ENCODE results near the gene UNCX.
"Not testable (repeated sequence)": the region's sequence is repeated elsewhere in the genome, so short reads cannot be mapped to it uniquely, and the experiment has no call there.

UNCX gene

DNA sequence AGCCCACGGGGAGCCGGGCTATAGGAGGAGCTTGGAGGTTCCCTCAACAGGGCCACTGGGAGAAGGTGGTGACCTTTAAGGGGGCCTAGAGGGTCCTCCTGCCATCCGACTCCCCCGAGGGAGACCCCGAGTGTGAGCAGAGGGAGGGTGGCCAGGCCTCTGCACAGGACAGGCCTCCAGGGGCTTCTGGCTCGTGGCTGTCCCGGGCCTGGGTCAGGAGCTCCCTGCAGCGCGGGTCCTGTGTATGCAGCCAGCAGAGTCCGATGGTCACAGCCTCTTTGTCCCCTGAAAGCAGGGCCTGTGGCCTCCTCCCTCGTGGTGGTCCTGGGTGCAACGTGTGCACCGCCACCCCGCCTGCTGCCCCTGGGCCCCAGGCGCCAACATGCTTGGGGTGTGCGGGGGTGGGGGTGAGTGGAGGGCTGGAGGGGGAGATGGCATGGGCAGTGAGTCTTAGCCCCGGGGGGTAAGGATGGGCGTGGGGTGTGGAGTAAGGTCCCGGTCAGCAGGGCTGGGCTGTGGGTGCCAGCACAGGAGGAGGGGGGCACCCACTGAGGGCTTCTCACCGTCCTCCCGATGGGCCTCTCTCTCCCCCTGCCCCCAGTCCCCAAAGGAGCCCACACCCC, 27.1 kb downstream of the UNCX start:
- DNase-seq, result no peak

DNA sequence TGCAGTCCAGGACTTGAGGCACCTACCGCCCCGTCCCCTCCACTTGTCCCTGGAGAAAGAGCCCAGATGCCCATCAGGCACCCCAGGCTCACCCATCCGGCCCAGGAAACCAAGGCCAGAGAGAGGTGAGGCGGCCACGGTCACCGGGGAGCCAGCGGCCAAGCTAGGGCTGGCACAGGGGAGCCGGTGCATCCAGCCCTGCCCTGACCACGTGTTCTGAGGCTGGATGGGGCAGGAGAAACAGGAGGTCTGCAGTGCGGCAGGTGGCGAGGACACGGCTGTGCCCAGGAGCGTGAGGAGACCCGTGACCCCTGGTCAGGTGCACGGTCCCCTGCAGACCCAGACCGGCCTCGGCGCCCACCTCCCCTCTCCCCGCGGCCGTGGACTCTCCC, 27.6 kb downstream of the UNCX start:
- no peak for DNase-seq

DNA sequence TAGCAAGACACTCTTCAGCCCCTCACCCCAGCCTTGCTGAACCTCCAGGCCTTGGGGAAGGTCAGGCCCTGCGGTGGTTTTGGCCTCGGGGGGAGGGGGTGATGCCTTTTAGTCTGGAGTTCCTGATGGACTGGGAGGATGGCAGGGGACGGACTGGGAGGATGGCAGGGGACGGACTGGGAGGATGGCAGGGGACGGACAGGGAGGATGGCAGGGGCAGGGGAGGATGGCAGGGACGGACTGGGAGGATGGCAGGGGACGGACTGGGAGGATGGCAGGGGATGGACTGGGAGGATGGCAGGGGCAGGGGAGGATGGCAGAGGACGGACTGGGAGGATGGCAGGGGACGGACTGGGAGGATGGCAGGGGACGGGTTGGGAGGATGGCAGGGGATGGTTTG, 28.4 kb downstream of the UNCX start:
- not testable (repeated sequence) for DNase-seq

DNA sequence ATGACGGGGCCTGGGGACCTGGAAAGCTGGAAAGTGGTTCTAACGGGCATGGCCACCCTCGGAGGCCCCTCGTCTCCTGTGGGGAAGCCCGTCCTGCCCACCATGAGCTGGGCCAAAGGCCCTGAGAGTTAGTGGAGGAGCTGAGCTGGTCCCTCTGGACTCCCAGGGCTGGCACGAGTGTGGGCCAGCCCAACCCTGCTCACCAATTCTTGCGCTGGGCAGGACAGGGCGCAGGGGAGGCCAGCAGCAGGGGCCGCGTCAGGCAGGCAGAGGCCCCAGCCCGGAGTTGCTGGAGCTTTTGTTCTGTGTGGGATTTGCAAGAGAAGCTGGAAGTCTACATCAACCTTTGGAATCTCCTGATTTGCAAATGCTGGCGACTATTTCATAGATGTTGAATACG, 29.8 kb downstream of the UNCX start:
- DNase-seq, result no peak

DNA sequence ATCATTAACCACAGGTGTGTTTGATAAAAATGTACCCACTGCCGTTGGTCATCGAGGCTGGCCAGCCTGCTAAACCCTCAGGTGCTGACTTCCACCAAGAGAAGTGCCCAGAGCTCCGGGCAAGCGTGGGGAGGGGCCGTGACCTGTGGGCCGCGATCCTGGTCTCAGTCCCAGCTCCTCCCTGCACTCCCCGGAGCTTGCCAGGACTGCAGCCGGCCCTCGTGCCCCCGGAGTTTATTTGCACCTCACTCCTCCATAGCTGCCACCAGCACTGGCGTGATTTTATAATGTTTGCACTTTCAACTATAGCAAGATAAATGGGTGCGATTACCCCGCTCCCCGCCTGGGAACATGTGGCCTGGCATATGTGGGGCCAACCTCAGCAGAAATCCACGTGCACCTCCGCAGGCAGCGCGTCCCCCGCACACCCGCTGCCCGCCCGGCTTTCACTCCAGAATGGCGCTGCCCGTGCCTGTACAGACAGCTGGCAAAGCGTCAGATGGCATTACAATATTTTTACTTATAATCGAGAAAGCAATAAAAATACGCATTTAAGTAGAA, 30.8 kb downstream of the UNCX start:
- DNase-seq, result no peak

DNA sequence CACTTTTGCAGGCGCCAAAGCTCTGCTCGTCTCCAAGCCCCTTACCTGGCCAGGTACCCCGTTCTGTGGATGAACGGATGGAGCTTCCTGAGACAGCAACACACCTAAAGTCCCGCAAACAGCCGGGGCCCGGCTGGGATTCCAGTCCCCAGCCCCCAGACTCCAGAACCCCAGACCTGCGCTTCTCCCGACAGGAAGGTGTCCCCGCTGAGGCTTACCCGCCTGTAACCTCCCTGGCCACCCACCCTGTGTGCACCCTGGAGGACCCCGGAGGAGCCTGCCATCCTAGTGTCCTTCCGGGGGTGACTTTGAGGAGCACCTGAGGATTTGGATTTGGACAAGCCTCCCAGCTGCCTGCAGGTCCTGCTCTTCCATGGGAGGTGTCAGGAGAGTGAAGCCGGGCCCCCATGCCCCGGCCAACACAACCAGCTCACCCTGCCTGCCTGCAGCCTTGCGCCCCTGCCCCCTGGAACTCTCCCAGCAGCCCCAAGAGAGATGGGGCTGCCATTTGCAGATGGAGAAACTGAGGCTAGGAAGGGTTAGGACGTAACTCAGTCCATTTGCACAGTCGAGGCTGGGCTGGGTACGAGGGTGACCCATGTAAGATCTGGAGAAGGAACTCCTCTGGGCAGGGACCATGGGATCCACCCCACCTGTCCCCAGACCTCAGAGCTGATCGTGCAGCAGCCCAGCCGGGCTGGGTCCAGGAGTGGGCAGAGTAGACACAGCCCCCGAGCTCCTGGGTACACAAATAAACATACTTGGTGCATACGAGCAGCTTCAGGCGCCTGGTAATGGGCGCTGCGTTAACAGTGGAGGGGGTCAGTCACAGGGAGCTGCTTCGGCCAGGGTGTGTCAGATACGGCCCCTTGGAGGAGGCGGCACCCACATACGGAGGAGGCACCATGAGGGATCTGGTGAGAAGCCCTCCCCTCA, 31.9 kb downstream of the UNCX start:
- no peak for DNase-seq

DNA sequence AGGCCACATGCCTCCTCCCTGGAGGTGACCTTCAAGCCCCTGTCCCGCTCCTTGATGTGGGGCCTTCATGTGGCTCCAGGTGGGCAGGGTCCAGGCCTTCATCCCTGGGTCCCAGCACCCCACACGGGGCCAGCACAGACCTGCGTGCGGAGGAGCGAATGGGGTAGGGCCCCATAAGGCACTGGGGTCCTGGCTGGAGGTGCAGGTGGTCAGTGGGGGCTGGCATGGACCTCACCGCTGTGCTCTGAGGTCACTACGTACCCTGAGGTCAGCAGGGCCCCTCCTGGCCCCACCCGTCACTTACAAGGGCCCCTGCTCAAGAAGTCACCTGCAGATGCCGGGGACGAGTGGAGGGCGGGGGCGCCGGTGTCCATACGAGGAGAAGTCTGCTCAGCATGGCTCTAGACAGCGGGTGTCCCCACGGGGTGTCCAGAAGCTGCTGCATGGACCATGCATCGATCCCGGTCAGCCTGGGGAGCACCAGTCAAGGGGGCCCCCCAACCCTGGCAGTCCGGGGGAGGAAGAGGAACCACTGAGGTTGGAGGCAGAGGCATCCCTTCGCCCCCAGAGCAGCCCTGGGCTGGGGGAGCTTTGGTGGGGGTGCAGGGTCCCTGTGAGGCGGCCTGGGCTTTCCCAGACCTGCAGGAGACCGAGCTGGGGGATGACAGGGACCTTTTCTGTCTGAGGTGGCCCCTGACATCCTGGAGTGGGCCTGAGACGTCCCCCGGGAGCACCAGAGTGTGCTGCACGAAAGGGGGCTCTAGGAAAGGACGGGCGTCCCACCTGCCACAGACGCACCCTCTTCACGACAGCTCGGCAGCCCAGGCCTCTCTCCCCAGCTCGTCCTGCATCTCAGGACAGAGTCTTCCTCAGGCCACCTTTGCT, 34.6 kb downstream of the UNCX start:
- DNase-seq, result no peak

GRCh38 chr7:1268076-1268815, 35.6 kb downstream of the UNCX start:
- DNase-seq, result no peak

GRCh38 chr7:1268866-1269265, 36.2 kb downstream of the UNCX start:
- no peak for DNase-seq

GRCh38 chr7:1269336-1269890, 36.7 kb downstream of the UNCX start:
- DNase-seq, result no peak

- DNase-seq, result no peak
These were observed 37.5 kb downstream of the UNCX start for GRCh38 chr7:1270181-1270580.

GRCh38 chr7:1271046-1271445, 38.4 kb downstream of the UNCX start:
- no peak for DNase-seq

DNA sequence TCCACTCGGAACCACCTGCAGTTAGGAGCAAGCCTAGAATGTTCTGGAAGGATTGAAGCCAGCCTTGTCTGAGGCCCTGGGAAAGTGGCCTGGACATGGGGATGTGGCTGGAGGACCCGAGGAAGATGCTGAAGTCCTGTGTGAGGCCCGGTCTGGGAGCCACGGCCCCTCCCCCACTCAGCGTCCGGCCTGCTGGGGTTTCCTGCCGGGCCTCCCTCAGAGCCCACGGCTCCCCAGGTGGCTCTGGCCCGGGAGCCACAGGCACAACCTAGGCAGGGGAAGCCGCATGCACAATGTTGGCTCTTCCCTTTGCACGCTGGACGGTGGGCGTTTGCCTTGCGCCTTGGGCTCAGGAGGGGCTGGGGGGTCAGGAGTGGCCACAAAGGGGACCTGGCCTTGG, 39.0 kb downstream of the UNCX start:
- DNase-seq, result no peak

- DNase-seq, result not testable (repeated sequence)
These were observed 39.5 kb downstream of the UNCX start for GRCh38 chr7:1272136-1272535.

DNA sequence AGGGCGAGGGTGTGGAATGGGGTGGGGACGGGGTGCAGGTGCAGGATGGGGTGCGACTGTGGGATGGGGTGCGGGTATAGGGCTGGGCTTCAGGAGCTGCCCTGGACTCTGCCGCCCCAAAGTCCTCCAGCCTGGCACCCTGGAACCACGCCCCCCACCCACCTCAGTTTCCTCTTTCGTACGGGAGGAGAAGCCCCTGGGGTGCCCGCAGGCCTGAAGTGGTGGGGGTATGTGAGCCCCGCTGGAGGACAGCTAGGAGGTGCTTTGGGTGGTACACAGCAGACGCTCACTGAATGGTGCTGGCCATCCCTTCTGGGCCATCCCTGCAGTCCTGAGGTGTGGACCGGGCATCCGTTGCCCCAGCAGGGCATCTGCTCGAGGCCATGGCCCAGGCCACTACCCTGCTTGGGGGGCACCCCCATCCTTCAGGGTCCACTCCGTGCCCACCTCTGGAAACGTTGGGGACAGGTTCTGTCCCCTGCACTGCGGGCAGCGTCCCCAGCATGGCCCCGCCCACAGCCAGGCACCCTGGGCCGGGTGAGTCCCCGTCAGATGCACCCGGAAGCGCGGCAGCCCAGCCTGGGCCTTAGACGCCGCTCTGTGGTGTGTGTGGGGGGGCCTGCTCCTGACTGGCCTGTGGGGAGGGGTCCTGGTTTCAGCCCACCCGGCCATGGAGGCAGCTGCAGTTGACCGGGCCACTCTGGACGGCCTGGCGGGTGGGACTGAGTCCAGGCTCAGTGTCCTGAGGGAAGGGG, 41.6 kb downstream of the UNCX start:
- no peak for DNase-seq

GRCh38 chr7:1274876-1275375, 42.3 kb downstream of the UNCX start:
- no peak for DNase-seq

DNA sequence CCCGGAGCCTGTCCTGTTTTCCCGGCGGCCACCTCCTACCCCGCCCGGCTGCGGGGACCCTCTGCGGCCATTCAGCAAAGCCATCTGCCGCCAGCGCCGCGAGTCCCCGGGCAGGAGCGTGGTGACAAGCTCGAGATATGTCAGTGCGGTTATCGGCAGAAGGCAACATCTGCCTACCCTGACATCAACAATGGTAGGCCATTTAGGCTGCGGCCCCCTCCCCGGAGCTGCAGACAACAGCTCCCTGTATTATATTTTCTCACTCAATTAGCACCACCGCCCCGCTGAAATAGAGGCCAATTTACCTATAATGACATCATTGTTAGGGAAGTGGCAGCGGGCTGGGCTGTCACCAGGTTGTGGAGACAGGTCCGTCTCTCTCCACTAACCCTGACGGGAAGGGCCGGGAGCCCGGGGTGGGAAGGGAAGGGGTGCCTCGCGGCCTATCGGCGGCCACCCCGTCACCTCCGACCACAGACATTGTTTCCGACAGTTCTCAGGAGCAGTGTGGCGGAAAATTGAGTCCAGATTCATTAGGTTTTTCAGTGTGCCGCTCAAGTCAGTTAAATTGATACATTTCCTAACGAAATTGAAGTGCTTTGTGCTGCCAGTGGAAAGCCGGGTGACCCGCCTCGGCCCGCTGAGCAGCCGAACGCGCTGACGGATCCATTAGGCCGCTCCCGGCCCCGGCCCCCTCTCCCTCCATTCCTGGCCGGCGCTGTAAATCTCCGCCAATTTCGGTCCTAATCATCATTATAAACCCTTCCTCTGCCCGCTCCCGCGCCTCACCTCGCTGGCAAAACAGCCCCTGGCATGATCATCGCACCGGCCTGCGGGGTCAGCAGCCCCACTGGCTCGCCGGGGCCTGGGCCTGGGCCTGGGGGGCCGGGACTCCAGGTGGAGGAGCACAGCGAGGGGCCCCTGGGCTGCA, 43.0 kb downstream of the UNCX start:
- DNase-seq, result no peak

DNA sequence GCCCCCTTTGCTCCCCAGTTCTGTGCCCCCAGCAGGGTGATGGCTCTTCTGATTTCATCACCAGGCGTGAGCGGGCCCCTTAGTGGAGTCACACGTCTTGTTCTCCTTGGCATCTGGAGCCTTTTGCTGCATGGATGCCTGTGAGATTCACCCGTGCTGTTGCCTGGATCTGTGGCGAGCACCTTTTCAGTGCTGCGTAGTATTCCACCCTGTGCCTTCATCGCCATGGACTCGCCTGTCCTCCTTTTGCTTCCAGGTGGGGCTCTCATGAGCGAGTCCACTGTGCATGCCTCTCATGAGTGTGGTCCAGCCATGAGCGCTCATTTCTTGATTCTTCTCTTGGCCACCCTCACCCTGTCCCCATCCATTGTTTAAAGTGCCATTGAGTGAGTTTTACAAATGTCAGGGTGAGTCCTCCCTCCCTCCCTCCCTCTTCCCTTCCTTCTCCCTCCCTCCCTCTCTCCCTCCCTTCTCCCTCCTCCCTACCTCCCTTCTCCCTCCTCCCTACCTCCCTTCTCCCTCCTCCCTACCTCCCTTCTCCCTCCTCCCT, 44.0 kb downstream of the UNCX start:
- no peak for DNase-seq

DNA sequence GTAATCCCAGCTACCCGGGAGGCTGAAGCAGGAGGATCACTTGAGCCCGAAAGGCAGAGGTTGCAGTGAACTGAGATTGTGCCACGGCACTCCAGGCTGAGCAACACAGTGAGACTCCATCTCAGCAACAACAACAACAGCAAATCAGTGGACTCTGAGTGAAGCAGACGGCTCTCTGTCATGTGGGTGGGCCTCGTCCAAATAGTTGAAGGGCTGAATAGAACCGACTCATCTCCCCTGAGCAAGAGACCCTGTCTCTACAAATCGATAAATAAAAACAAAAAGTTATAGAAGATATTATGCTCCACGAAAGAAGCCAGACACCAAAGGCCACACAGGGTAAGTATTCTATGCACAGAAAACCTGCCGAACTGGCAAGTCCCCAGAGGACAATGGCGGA, 45.9 kb downstream of the UNCX start:
- no peak for DNase-seq

DNA sequence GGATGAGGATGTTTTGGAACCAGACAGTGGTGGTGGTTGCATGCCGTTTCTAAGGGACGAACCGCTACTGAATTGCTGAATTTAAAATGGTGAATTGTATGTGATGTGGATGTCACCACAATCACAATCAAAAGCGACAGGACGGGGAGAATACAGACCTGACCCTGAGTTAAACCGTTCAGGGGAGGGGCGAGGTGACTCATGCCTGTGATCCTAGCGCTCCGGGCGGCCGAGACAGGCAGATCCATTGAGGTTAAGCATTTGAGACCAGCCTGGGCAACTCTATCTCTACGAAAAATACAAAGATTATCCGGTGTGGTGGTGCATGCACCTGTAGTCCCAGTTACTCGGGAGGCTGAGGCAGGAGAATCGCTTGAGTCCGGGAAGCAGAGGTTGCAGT, 46.4 kb downstream of the UNCX start:
- no peak for DNase-seq
